KMS-11 (cell line): ENCODE measurements around the gene CBX3.
A peak's percentile ranks its signal among the peaks of the same experiment; 100 is the strongest.

Experiments
- H2AFZ ChIP-seq: fragments of 200-600 bp; sonication (generic); 2 replicates; pipeline ENCODE4 v1.6.1; 2016; ENCODE audit warnings: antibody characterized with exemption, mixed run types, low read depth
- H3K27ac ChIP-seq: fragments of 200-600 bp; sonication (generic); 2 replicates; pipeline ENCODE4 v1.6.1; 2016; ENCODE audit warnings: mild to moderate bottlenecking, mixed run types
- H3K27me3 ChIP-seq: fragments of 200-600 bp; sonication (generic); 2 replicates; pipeline ENCODE4 v1.6.1; 2017; ENCODE audit warnings: mild to moderate bottlenecking, low read depth, mixed run types, moderate library complexity; ENCODE audit not compliant: insufficient read depth
- H3K36me3 ChIP-seq: fragments of 200-600 bp; sonication (generic); 2 replicates; pipeline ENCODE4 v1.6.1; 2017; ENCODE audit warnings: mild to moderate bottlenecking, mixed run types; ENCODE audit not compliant: insufficient read depth
- H3K4me1 ChIP-seq: fragments of 200-600 bp; sonication (generic); 2 replicates; pipeline ENCODE4 v1.6.1; 2016; ENCODE audit warnings: mild to moderate bottlenecking, low read depth, mixed run types; ENCODE audit not compliant: poor library complexity, severe bottlenecking
- H3K4me2 ChIP-seq: fragments of 200-600 bp; sonication (generic); 2 replicates; pipeline ENCODE4 v1.7.0; 2016; ENCODE audit warnings: mild to moderate bottlenecking, mixed run types
- H3K4me3 ChIP-seq: fragments of 200-600 bp; sonication (generic); IDR thresholded peaks from 2 replicates; pipeline ENCODE4 v1.6.1; 2017; ENCODE audit warnings: low read depth, low read length, mixed read lengths; ENCODE audit not compliant: insufficient read depth
- H3K79me2 ChIP-seq: fragments of 200-600 bp; sonication (generic); 2 replicates; pipeline ENCODE4 v1.6.1; 2016; ENCODE audit warnings: low read depth, mixed run types; ENCODE audit not compliant: insufficient read depth
- H3K9ac ChIP-seq: fragments of 200-600 bp; sonication (generic); 2 replicates; pipeline ENCODE4 v1.6.1; 2016; ENCODE audit warnings: mild to moderate bottlenecking, mixed run types
- H4K20me1 ChIP-seq: fragments of 200-600 bp; sonication (generic); 2 replicates; pipeline ENCODE4 v1.6.1; 2016; ENCODE audit warnings: mild to moderate bottlenecking, mixed run types; ENCODE audit not compliant: insufficient read depth
- TF ChIP-seq, protein P1 (sequence below): fragments of 200-600 bp; sonication (generic); conservative IDR thresholded peaks from 2 replicates; pipeline ENCODE4 v1.6.1; 2017; ENCODE audit warnings: low read depth, mild to moderate bottlenecking, antibody characterized with exemption, low read length, moderate library complexity, mixed read lengths

CBX3 gene

DNA sequence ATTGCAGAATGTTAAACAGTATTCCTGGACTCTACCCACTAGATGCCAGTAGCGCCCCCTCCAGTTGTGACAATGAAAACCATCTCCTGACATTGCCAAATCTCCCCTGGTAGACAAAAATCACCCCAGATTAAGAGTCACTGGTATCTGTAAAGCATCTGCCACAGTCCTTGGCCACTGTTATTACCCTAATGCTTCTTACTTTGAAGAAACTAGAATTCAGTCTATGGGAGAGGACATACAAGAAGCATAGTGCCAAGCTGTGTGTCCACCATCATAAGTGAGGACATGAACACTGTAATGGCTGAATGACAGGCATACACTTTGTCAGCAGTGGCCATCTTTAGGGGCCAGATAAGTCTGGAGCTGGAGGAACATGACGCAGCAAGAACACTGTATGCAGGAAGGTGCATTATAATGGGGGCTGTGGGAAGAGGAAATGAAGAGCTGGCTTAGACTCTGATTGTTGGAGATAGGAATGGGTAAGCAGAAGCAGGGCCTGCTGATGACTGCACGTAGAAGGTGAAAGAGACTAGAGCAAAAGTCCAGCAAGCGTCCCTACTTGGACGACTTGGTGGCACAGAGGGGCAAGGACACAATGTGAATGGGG lies 32.5 kb downstream of the CBX3 start:
- Histone ChIP-seq H3K4me1 (no peaks in the 10 kb centered on the region), H3K4me3 (no peak overlapping the region), H3K9ac (no peak overlapping the region), H4K20me1 (no peaks in the 10 kb centered on the region), H2AFZ (no peak overlapping the region), H3K4me2 (no peak overlapping the region), H3K27me3 (no peaks in the 10 kb centered on the region), H3K36me3 (no peaks in the 10 kb centered on the region), H3K79me2 (no peaks in the 10 kb centered on the region), H3K27ac (no peak overlapping the region)
- TF ChIP-seq, protein P1, sequence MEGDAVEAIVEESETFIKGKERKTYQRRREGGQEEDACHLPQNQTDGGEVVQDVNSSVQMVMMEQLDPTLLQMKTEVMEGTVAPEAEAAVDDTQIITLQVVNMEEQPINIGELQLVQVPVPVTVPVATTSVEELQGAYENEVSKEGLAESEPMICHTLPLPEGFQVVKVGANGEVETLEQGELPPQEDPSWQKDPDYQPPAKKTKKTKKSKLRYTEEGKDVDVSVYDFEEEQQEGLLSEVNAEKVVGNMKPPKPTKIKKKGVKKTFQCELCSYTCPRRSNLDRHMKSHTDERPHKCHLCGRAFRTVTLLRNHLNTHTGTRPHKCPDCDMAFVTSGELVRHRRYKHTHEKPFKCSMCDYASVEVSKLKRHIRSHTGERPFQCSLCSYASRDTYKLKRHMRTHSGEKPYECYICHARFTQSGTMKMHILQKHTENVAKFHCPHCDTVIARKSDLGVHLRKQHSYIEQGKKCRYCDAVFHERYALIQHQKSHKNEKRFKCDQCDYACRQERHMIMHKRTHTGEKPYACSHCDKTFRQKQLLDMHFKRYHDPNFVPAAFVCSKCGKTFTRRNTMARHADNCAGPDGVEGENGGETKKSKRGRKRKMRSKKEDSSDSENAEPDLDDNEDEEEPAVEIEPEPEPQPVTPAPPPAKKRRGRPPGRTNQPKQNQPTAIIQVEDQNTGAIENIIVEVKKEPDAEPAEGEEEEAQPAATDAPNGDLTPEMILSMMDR, result 0 out of 2 replicates have a peak, but pooled peaks have one; percentile 12

DNA sequence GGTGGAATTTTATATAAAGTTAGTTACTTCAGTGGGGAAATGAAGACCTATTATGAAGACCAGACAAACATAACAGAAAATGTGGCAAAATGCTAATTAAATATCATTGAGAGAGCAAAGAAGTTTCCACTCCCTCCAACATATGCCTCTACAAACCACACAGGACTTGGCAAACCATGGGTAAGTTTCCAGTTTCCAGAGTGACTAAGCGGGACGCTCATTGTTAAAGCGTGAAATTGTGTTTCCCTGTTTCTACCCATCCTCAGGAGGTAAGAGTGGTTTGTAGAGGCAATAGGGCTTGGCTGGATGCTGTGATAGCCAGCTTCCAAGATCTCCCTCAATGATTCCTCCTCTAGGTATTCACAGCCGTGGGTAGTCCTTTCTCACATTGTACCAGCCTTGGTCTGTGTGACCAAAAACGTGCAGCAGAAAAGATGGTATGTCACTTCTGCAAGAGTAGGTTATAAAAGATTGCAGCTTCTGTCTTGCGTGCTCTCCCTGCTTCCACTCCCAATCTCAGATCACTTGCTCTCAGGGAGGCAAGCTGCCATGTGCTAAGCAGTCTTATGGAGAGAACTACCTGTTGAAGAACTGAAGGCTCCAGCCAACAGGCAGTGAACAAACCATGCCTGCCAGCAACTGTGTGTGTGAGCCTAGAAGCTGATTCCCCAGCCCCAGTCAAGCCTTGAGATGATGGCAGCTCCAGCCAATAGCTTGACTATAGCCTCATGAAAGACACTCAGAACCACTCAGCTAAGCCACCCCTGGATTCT lies 35.7 kb downstream of the CBX3 start:
- no peak overlapping the region for H2AFZ ChIP-seq

DNA sequence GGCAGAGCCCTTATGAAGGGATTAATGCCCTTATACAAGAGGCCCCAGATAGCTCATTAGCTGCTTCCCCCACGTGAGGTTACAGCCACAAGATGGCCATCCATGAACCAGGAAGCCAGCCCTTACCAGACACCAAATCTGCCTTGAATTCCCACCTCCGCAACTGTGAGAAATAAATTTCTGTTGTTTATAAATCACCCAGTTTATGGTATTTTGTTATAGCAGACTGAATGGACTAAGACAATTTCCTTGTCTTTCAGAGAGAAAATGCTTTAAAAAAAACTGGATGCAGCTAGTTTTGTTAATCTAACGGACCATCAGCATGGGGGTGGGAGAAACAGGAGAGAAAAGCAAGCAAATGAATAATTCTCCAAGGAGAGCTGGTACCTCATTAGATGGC lies 36.5 kb downstream of the CBX3 start:
- no peak overlapping the region for H3K4me3 ChIP-seq
- H3K79me2 ChIP-seq, result no peaks in the 10 kb centered on the region
- H3K27me3 ChIP-seq, result no peaks in the 10 kb centered on the region
- no peaks in the 10 kb centered on the region for H4K20me1 ChIP-seq
- H3K4me2 ChIP-seq, result no peak overlapping the region
- no peak overlapping the region for H3K27ac ChIP-seq
- no peak overlapping the region for H3K9ac ChIP-seq
- no peaks in the 10 kb centered on the region for H3K36me3 ChIP-seq
- no peak overlapping the region for H2AFZ ChIP-seq
- no peaks in the 10 kb centered on the region for H3K4me1 ChIP-seq
- TF ChIP-seq, protein P1, result no peak

More for the DNA sequence above, 35.7 kb downstream of the CBX3 start:
- Histone ChIP-seq H3K4me1 (no peaks in the 10 kb centered on the region), H3K36me3 (no peaks in the 10 kb centered on the region), H4K20me1 (no peaks in the 10 kb centered on the region), H3K27me3 (no peaks in the 10 kb centered on the region), H3K79me2 (no peaks in the 10 kb centered on the region), H3K4me2 (no peak overlapping the region), H3K4me3 (no peak overlapping the region), H3K9ac (no peak overlapping the region), H3K27ac (no peak overlapping the region)
- TF ChIP-seq, protein P1, result no peak

DNA sequence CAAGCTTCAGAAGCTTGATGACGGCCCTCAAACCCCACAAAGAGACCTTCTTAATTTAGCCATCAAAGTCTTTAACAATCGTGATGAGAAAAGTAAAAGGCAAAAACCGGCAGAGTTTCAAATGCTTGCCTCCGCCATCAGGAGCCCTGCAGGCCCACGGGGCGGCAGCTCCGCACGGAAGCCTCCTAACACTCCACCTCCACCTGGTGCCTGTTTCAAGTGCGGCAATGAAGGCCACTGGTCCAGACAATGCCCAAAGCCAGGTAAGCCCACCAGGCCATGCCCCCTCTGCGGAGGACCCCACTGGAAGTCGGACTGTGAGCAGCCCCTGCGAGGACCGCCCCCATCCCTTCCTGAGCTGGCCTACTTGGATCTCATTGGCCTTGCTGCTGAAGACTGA lies 43.6 kb downstream of the CBX3 start:
- H3K4me1 ChIP-seq, result no peaks in the 10 kb centered on the region
- no peak overlapping the region for H2AFZ ChIP-seq
- no peak overlapping the region for H3K27ac ChIP-seq
- H4K20me1 ChIP-seq, result no peaks in the 10 kb centered on the region
- TF ChIP-seq, protein P1, result no peak
- no peaks in the 10 kb centered on the region for H3K79me2 ChIP-seq
- no peaks in the 10 kb centered on the region for H3K27me3 ChIP-seq
- H3K4me2 ChIP-seq, result no peak overlapping the region
- H3K36me3 ChIP-seq, result no peaks in the 10 kb centered on the region
- H3K9ac ChIP-seq, result no peak overlapping the region
- H3K4me3 ChIP-seq, result no peak overlapping the region
